SKM-1 treated with dmso at 0.1 percent for 144 hours (cell line): Measurements from ENCODE around the gene LTBP2.
"Not testable (repeated sequence)": the region's sequence is repeated elsewhere in the genome, so short reads cannot be mapped to it uniquely, and the experiment has no call there.

Experiments used
- DNase-seq: peaks from one replicate; lab custom pipeline; 2025; ENCODE audit not compliant: unreplicated experiment; lab: John Stamatoyannopoulos, UW

The LTBP2 gene

DNA sequence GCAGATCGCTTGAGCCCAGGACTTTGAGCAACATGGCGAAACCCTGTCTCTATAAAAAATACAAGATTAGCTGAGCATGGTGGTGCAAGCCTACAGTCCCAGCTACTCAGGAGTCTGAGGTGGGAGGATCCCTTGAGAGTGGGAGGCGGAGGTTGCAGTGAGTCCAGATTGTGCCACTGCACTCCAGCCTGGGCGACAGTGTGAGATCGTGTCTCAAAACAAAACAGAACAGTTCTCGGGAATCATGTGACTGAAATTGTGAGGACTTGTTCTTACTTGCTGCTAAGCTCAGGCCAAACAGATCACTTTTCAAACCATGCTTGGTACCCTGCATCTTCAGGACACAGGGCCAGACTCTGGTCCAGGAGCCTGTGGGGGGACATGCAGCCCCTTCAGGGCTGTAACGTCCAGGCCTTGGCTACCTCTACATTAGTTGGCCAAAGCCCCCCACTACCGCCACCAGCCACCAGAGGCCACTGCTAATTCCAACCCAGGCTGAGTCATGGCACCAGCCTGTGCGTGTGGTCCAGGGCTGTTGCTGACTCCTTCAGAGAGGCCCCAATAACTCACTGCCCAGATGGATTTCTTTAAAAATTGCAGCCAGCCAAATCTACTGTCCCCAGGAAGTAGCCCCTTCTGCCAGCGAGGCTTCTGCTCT is 152.6 kb downstream of the LTBP2 start:
- DNase-seq, result no peak

GRCh38 chr14:74457565-74457895 is 154.5 kb downstream of the LTBP2 start:
- no peak for DNase-seq

GRCh38 chr14:74456684-74457564 is 155.1 kb downstream of the LTBP2 start:
- no peak for DNase-seq

- DNase-seq, result not testable (repeated sequence)
Observed at GRCh38 chr14:74454397-74454796, 157.6 kb downstream of the LTBP2 start.
